Ascending aorta (tissue), 2 donors: Measurements from ENCODE around the gene SORCS2. TPM values are rescaled to one million over a fixed set of nuclear protein-coding genes. Genes with fewer than 3 reads are reported as not detected.

ENCODE experiments used
- DNase-seq, 2 donors: peaks; one replicate each; pipeline ENCODE4 v3.0.0-alpha.2; 2019; ENCODE audit warnings: low spot score in 2 of 2
- H3K27ac ChIP-seq, 2 donors: fragments of 200-600 bp; sonication (generic); one replicate each; pipeline ENCODE4 v1.5.1; 2016 to 2017; ENCODE audit warnings: mild to moderate bottlenecking in 1 of 2
- H3K27me3 ChIP-seq: fragments of 200-600 bp; sonication (generic); one replicate; pipeline ENCODE4 v1.5.1; 2017
- H3K36me3 ChIP-seq, 2 donors: fragments of 200-600 bp; sonication (generic); one replicate each; pipeline ENCODE4 v1.5.1; 2016
- H3K4me1 ChIP-seq, 2 donors: fragments of 200-600 bp; sonication (generic); one replicate each; pipeline ENCODE4 v1.5.1; 2016 to 2017; ENCODE audit warnings: mild to moderate bottlenecking in 1 of 2
- H3K4me3 ChIP-seq, 2 donors: fragments of 200-600 bp; sonication (generic); one replicate each; pipeline ENCODE4 v1.5.1; 2016 to 2017; ENCODE audit warnings: mild to moderate bottlenecking in 1 of 2
- H3K9me3 ChIP-seq, 2 donors: fragments of 200-600 bp; sonication (generic); one replicate each; pipeline ENCODE4 v1.5.1; 2016
- intact Hi-C: fragments of 100-400 bp; cut with DNase I; formaldehyde crosslinking; loops from one replicate; pipeline ENCODE4 v1.15.1; 2023
- total RNA-seq: library from RNA; depleted of rRNA; stranded (reverse); fragments of >200 nt; gene quantifications from one replicate; pipeline ENCODE4 v1.1.0, GENCODE V29; 2016
- TF ChIP-seq, protein P1 (sequence below), 3 experiments: fragments of 200-600 bp in 2 of 3; fragments of 450-650 bp in 1 of 3; sonication (generic) in 2 of 3; IDR thresholded peaks; one replicate each; pipeline ENCODE4 v1.5.1; 2016 to 2019; ENCODE audit warnings: antibody characterized with exemption in 3 of 3, mild to moderate bottlenecking in 1 of 3, moderate library complexity in 1 of 3

Gene SORCS2
- total RNA-seq, 1 donor from 2014 or later: 0.32 TPM

GRCh38 chr4:7361280-7361895, 169.1 kb downstream of the SORCS2 start:
- TF ChIP-seq, protein P1, sequence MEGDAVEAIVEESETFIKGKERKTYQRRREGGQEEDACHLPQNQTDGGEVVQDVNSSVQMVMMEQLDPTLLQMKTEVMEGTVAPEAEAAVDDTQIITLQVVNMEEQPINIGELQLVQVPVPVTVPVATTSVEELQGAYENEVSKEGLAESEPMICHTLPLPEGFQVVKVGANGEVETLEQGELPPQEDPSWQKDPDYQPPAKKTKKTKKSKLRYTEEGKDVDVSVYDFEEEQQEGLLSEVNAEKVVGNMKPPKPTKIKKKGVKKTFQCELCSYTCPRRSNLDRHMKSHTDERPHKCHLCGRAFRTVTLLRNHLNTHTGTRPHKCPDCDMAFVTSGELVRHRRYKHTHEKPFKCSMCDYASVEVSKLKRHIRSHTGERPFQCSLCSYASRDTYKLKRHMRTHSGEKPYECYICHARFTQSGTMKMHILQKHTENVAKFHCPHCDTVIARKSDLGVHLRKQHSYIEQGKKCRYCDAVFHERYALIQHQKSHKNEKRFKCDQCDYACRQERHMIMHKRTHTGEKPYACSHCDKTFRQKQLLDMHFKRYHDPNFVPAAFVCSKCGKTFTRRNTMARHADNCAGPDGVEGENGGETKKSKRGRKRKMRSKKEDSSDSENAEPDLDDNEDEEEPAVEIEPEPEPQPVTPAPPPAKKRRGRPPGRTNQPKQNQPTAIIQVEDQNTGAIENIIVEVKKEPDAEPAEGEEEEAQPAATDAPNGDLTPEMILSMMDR (IDR thresholded peaks at IDR 0.05): no peak
- no peaks in the 10 kb centered on the region for H3K36me3 ChIP-seq
- H3K9me3 ChIP-seq: no peaks in the 10 kb centered on the region
- intact Hi-C loops: no loop called here
- no peak overlapping the region for H3K27ac ChIP-seq
- no peaks in the 10 kb centered on the region for H3K27me3 ChIP-seq
- no peak overlapping the region for H3K4me3 ChIP-seq
- DNase-seq: no peak
- H3K4me1 ChIP-seq: peaks cover 0 to 3% of the 10 kb centered on the region in 2 donors

- Histone ChIP-seq H3K9me3 (no peaks in the 10 kb centered on the region), H3K27me3 (no peaks in the 10 kb centered on the region), H3K36me3 (no peaks in the 10 kb centered on the region), H3K4me3 (no peak overlapping the region), H3K27ac (no peak overlapping the region), H3K4me1 (peaks cover 0 to 3% of the 10 kb centered on the region in 2 donors)
- intact Hi-C loops: no loop called here
- DNase-seq: no peak
- TF ChIP-seq, protein P1 (IDR thresholded peaks at IDR 0.05): no peak
These were observed 170.0 kb downstream of the SORCS2 start for GRCh38 chr4:7362341-7362740.

GRCh38 chr4:7362862-7363430, 170.6 kb downstream of the SORCS2 start:
- Histone ChIP-seq H3K36me3 (no peaks in the 10 kb centered on the region), H3K4me1 (peaks cover 0 to 3% of the 10 kb centered on the region in 2 donors), H3K4me3 (no peak overlapping the region), H3K27me3 (no peaks in the 10 kb centered on the region), H3K27ac (no peak overlapping the region), H3K9me3 (no peaks in the 10 kb centered on the region)
- TF ChIP-seq, protein P1 (IDR thresholded peaks at IDR 0.05): no peak
- no peak for DNase-seq
- intact Hi-C loops: no loop called here

DNA sequence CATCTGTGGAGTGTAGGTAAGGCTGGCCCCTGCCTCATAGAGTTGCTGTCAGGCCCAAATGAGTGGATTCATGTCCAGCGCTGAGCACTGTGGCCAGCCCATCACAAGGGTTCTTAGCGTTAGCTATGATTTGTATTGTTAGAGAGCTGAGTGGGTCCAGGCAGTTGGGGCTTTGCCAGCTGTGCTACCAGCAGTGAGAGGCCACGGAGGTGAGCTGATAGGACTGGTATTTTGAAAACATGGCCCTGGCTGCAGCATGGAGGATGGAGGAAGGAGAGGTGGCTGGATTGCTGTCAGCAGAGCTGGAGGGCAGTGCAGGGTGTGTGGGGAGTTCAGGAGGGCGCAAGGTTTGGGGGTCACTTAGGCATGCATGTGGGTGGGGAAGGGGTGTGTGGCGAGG, 172.6 kb downstream of the SORCS2 start:
- Histone ChIP-seq H3K36me3 (no peaks in the 10 kb centered on the region), H3K4me3 (no peak overlapping the region), H3K9me3 (no peaks in the 10 kb centered on the region), H3K4me1 (peaks cover 0 to 3% of the 10 kb centered on the region in 2 donors), H3K27me3 (no peaks in the 10 kb centered on the region), H3K27ac (no peak overlapping the region)
- no peak for DNase-seq
- TF ChIP-seq, protein P1 (IDR thresholded peaks at IDR 0.05): no peak
- intact Hi-C loops: no loop called here

GRCh38 chr4:7365462-7366179, 173.3 kb downstream of the SORCS2 start:
- DNase-seq: no peak
- H3K36me3 ChIP-seq: no peaks in the 10 kb centered on the region
- H3K4me1 ChIP-seq: peaks cover 0 to 3% of the 10 kb centered on the region in 2 donors
- no peak overlapping the region for H3K4me3 ChIP-seq
- no peak overlapping the region for H3K27ac ChIP-seq
- intact Hi-C loops: no loop called here
- no peaks in the 10 kb centered on the region for H3K9me3 ChIP-seq
- H3K27me3 ChIP-seq: no peaks in the 10 kb centered on the region
- TF ChIP-seq, protein P1 (IDR thresholded peaks at IDR 0.05): no peak
